ENCODE results near the gene MRPL18. TPM values are rescaled to one million over a fixed set of nuclear protein-coding genes. Genes with fewer than 3 reads are reported as not detected.
A peak's percentile ranks its signal among the peaks of the same experiment; 100 is the strongest.
"Not testable (repeated sequence)": the region's sequence is repeated elsewhere in the genome, so short reads cannot be mapped to it uniquely, and the experiment has no call there.

MRPL18 gene
- total RNA-seq = 29.4 TPM

GRCh38 chr6:159790149-159790955 lies at the start of gene MRPL18:
Gene MRPL18 (plus strand): TSS chr6:159790467. CDS start chr6:159790588, 121 bp downstream.
- DNase-seq (ENCODE audit: low read depth in 2 of 3, low spot score in 2 of 3) = peak; percentile 70 to 98 (median 95)

GRCh38 chr6:159742165-159742564 lies 48.1 kb upstream of the MRPL18 start:
- no peak for DNase-seq (ENCODE audit: low read depth in 2 of 3, low spot score in 2 of 3)

DNA sequence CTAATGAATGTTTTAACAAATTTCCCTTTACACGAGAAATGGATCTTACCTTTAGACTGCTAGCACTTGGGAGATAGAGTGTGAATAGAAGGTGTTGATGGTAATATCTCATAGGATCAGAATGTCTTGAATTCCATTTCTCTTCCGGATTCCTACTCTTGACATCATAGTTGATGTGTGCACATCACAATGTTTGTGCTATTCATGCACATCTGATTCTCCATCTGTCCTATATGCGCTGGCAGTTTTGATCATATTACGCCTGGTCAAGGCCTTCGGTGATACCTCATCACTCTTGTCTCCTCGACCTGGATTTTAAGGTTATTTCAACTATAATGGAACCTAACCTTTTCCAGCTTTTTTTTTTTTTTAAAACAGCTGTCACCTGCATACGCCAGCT lies 45.2 kb upstream of the MRPL18 start:
- no peak for DNase-seq (ENCODE audit: low read depth in 2 of 3, low spot score in 2 of 3)

GRCh38 chr6:159746759-159747158 lies 43.5 kb upstream of the MRPL18 start:
- no peak for DNase-seq (ENCODE audit: low read depth in 2 of 3, low spot score in 2 of 3)

- not testable (repeated sequence) for DNase-seq (ENCODE audit: low read depth in 2 of 3, low spot score in 2 of 3)
These were observed 42.1 kb upstream of the MRPL18 start for GRCh38 chr6:159748127-159748526.

DNA sequence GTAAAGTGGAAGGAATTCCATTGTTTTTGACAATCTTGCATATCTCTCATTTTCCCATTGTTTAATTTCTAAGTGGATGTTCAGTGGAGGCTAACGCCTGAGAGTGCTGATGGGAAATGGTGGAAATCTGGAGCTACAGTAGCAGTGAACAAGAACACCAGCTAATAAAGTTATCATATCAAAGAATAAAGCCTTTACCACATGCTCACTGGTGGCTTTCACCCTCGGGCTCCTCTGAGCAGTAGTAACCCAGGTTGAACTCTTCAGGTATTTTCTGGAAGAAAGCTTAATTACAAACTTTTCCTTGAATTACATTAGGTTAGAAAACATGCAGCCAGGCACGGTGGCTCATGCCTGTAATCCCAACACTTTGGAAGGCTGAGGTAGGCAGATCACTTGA lies 38.8 kb upstream of the MRPL18 start:
- DNase-seq (ENCODE audit: low read depth in 2 of 3, low spot score in 2 of 3) = no peak

- DNase-seq (ENCODE audit: low read depth in 2 of 3, low spot score in 2 of 3) = no peak
These were observed 37.0 kb upstream of the MRPL18 start for GRCh38 chr6:159753081-159753872.

GRCh38 chr6:159754401-159754800 lies 35.9 kb upstream of the MRPL18 start:
- DNase-seq (ENCODE audit: low read depth in 2 of 3, low spot score in 2 of 3) = no peak

GRCh38 chr6:159754959-159755914 lies 35.0 kb upstream of the MRPL18 start:
- DNase-seq (ENCODE audit: low read depth in 2 of 3, low spot score in 2 of 3) = no peak

GRCh38 chr6:159756508-159756907 lies 33.8 kb upstream of the MRPL18 start:
- DNase-seq (ENCODE audit: low read depth in 2 of 3, low spot score in 2 of 3) = no peak

DNA sequence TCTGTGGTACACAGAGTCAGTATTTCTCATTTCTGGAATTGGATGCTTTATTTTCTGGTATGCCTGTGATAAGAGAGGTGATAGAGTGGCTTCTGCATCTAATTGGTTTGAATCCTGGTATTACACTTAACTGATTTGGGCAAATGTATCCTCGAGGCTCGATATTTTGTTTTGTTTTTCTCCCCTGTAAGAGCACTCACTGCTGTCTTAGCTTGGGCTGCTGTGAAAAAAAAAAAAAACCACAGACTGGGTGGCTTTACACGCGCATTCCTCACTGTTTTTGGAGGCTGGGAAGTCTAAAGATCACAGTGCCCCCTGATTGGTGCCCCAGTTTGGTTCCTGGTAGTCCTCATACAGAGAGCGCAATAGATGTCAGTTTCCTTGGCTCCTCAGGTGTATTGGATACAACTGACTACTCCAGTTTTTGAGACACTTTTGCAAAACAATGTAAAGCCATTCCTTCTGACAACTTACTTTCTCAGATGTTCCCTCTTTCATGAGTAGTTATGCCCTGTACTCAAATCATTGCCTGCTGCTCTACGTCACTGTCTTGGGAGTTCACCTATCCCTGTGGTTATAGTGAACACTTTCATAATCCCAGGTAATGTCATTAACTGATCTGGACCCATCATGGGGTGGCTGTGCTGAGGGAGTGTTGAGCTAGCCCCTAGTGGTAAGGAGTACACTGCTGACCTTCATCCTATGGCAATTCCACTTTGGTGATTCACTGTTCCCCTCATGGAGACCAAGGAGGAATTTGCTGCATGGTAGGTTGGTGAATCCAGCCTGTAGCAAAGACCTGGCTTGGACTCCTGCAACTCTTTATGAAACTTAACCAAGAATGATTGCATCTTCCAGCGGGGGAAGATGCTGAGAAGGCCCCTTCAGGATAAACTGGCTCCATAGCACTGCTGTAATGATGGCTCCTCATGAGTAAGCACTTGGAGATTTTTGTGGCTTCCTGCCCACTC lies 32.0 kb upstream of the MRPL18 start:
- no peak for DNase-seq (ENCODE audit: low read depth in 2 of 3, low spot score in 2 of 3)

- DNase-seq (ENCODE audit: low read depth in 2 of 3, low spot score in 2 of 3) = no peak
These were observed 30.6 kb upstream of the MRPL18 start for GRCh38 chr6:159759645-159760044.

- DNase-seq (ENCODE audit: low read depth in 2 of 3, low spot score in 2 of 3) = no peak
These were observed 29.6 kb upstream of the MRPL18 start for GRCh38 chr6:159760602-159761057.

GRCh38 chr6:159761129-159761872 lies 29.0 kb upstream of the MRPL18 start:
- DNase-seq (ENCODE audit: low read depth in 2 of 3, low spot score in 2 of 3) = no peak

DNA sequence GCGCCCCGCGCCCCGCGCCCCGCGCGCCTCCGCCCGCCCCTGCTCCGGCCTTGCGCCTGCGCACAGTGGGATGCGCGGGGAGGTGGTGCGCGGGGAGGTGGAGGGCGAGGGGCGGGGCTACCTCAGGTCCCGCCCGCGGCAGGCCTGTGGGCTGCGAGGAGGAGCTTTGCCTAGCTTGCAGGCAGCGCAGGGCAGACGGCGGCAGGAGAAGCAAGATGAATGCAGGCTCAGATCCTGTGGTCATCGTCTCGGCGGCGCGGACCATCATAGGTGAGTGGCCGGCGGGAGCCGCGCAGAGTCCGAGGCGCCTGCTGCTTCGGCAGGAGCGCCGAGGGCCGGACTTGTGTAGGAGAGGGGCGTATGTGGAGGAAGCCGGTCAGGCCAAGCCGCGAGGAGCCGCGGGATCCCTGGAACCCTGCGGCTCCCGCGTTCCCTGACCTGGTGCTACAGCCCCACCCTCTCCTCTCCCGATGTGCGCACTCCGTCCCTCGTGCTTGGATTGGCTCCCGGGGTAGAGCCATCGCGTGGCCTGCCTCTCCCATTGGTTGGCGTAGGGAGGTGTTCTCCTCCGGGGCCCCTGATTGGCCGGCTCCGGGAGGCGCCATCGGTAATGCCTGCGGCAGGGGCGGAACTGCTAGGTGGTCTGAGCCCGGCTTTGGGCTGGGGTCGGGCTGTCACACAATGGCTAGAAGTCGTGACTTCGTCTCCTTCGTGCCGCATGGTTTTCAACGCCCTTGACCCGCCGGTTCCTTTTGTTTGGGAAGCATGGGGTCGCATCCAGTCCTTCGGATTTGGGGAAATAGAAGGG lies 28.2 kb upstream of the MRPL18 start, which contains the start of gene ACAT2:
Gene ACAT2 (plus strand): TSS at position 173 of the 808 bp plus-strand sequence. CDS start 43 bp downstream, at position 216.
- peak; percentile 89 to 96 (median 91) for DNase-seq (ENCODE audit: low read depth in 2 of 3, low spot score in 2 of 3)

- peak; percentile 17 to 31 (median 27) for DNase-seq (ENCODE audit: low read depth in 2 of 3, low spot score in 2 of 3)
These were observed 27.5 kb upstream of the MRPL18 start for GRCh38 chr6:159762681-159763293.

DNA sequence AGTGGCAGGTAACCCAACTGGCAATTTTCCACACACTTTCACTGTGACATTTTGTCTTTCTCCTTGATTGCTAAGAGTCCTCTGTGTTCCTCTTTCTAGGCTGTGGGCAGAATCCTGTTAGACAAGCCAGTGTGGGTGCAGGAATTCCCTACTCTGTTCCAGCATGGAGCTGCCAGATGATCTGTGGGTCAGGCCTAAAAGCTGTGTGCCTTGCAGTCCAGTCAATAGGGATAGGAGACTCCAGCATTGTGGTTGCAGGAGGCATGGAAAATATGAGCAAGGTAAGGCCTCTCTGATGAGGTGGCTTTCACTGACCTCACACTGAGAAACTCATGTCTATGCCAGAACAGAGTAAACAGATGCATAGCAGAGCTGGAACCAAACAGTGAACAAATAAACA lies 23.4 kb upstream of the MRPL18 start:
- DNase-seq (ENCODE audit: low read depth in 2 of 3, low spot score in 2 of 3) = no peak

Data from hematopoietic multipotent progenitor cell (in vitro differentiated cells).